ENCODE data around the gene FGF14.

FGF14 gene

GRCh38 chr13:102214956-102215355, 186.9 kb downstream of the FGF14 start:
- TF ChIP-seq CTCF (IDR thresholded peaks at IDR 0.05) = no peak
- no peak overlapping the region for H3K4me3 ChIP-seq
- no peak for DNase-seq (ENCODE audit: low spot score)
- H3K27ac ChIP-seq = no peak overlapping the region

GRCh38 chr13:102212729-102213128, 189.1 kb downstream of the FGF14 start:
- no peak for DNase-seq (ENCODE audit: low spot score)
- TF ChIP-seq CTCF (IDR thresholded peaks at IDR 0.05) = no peak
- H3K27ac ChIP-seq = no peak overlapping the region
- no peak overlapping the region for H3K4me3 ChIP-seq

GRCh38 chr13:102208347-102208746, 193.5 kb downstream of the FGF14 start:
- no peak for DNase-seq (ENCODE audit: low spot score)
- Histone ChIP-seq H3K4me3 (no peak overlapping the region), H3K27ac (no peak overlapping the region)
- no peak for TF ChIP-seq CTCF (IDR thresholded peaks at IDR 0.05)

GRCh38 chr13:102207680-102208342, 194.0 kb downstream of the FGF14 start:
- H3K4me3 ChIP-seq = no peak overlapping the region
- DNase-seq (ENCODE audit: low spot score) = no peak
- TF ChIP-seq CTCF (IDR thresholded peaks at IDR 0.05) = no peak

GRCh38 chr13:102203718-102204117, 198.1 kb downstream of the FGF14 start:
- DNase-seq (ENCODE audit: low spot score) = no peak
- H3K27ac ChIP-seq = no peak overlapping the region
- no peak for TF ChIP-seq CTCF (IDR thresholded peaks at IDR 0.05)
- no peak overlapping the region for H3K4me3 ChIP-seq

More at GRCh38 chr13:102207680-102208342, 194.0 kb downstream of the FGF14 start:
- H3K27ac ChIP-seq = no peak overlapping the region

- peak overlapping the region in 1 of 2 donors; percentile 21 for H3K27ac ChIP-seq
- no peak for DNase-seq (ENCODE audit: low spot score)
- no peak for TF ChIP-seq CTCF (IDR thresholded peaks at IDR 0.05)
- no peak overlapping the region for H3K4me3 ChIP-seq
These were observed 203.2 kb downstream of the FGF14 start for GRCh38 chr13:102198418-102199311.

Data from coronary artery (tissue), 2 donors.